HepG2 (cell line): ENCODE results near the gene EXOC6B. TPM values are rescaled to one million over a fixed set of nuclear protein-coding genes. Genes with fewer than 3 reads are reported as not detected.

Source experiments
- ARHGAP35 ChIP-seq: sonication (generic); formaldehyde crosslinking; IDR thresholded peaks from 2 replicates; pipeline ENCODE4 v1.9.0; 2022; ENCODE audit warnings: mild to moderate bottlenecking, inconsistent platforms, moderate library complexity, missing genetic modification reagents, borderline replicate concordance
- ATF6 ChIP-seq: sonication (generic); formaldehyde crosslinking; conservative IDR thresholded peaks from 2 replicates; pipeline ENCODE4 v1.4.0; 2020; ENCODE audit warnings: missing genetic modification reagents
- ATF7-NPFF ChIP-seq: sonication (generic); formaldehyde crosslinking; IDR thresholded peaks from 2 replicates; pipeline ENCODE4 v1.8.1; 2023; ENCODE audit warnings: mild to moderate bottlenecking, low read depth, missing genetic modification reagents, moderate library complexity
- CBX1 ChIP-seq: IDR thresholded peaks from one replicate; pipeline ENCODE4 v1.6.1; 2016; ENCODE audit warnings: antibody characterized with exemption, low read depth
- FOXC1 ChIP-seq: sonication (generic); formaldehyde crosslinking; IDR thresholded peaks from 2 replicates; pipeline ENCODE4 v1.8.0; 2022; ENCODE audit warnings: mild to moderate bottlenecking, missing genetic modification reagents, borderline replicate concordance
- GLI4 ChIP-seq: sonication (generic); formaldehyde crosslinking; IDR thresholded peaks from 2 replicates; pipeline ENCODE4 v1.5.1; 2020; ENCODE audit warnings: missing genetic modification reagents, mild to moderate bottlenecking, moderate library complexity, borderline replicate concordance
- KLF9 ChIP-seq: IDR thresholded peaks from 2 replicates; pipeline ENCODE4 v1.6.1; 2016; ENCODE audit warnings: low read depth
- MXD3 ChIP-seq: IDR thresholded peaks from 2 replicates; pipeline ENCODE4 v1.6.1; 2016; ENCODE audit warnings: mild to moderate bottlenecking, missing biosample characterization, missing genetic modification reagents
- PAXIP1 ChIP-seq: sonication (generic); formaldehyde crosslinking; conservative IDR thresholded peaks from 2 replicates; pipeline ENCODE4 v1.4.0; 2020; ENCODE audit warnings: mild to moderate bottlenecking, missing genetic modification reagents, moderate library complexity
- SRSF4 ChIP-seq: fragments of 200-400 bp; formaldehyde crosslinking; IDR thresholded peaks from one replicate; pipeline ENCODE4 v1.6.1; 2018; ENCODE audit warnings: mild to moderate bottlenecking, low read depth, low read length, moderate library complexity; ENCODE audit not compliant: poor library complexity, severe bottlenecking
- ZNF142 ChIP-seq: sonication (generic); formaldehyde crosslinking; IDR thresholded peaks from 2 replicates; pipeline ENCODE4 v1.4.0; 2020; ENCODE audit warnings: missing genetic modification reagents
- ZNF343 ChIP-seq: sonication (generic); formaldehyde crosslinking; IDR thresholded peaks from 2 replicates; pipeline ENCODE4 v1.4.0; 2020; ENCODE audit warnings: mild to moderate bottlenecking, missing genetic modification reagents
- ZNF639 ChIP-seq: conservative IDR thresholded peaks from 2 replicates; pipeline ENCODE4 v1.6.1; 2018; ENCODE audit warnings: missing genetic modification reagents
- ZNF724P ChIP-seq: sonication (generic); formaldehyde crosslinking; IDR thresholded peaks from 2 replicates; pipeline ENCODE4 v1.8.0; 2022; ENCODE audit warnings: missing genetic modification reagents, borderline replicate concordance
- polyA plus RNA-seq, 8 experiments: library from polyadenylated mRNA; depleted of rRNA in 3 of 8; stranded (reverse) in 7 of 8; unstranded in 1 of 8; fragments of >200 nt; fragmentation: Illumina TruSeq in 4 of 8; extraction: Trizol in 4 of 8; gene quantifications; 2 replicates each; pipeline versions ENCODE4 v1.2.1 to v1.2.3, GENCODE V29; 2011 to 2016; ENCODE audit warnings: low read depth in 4 of 8, missing spikeins in 1 of 8, mixed read lengths in 1 of 8; ENCODE audit not compliant: insufficient read depth in 1 of 8
- total RNA-seq, 5 experiments: library from RNA; depleted of rRNA; stranded (reverse); fragments of >200 nt; fragmentation: Illumina TruSeq; extraction: Trizol; gene quantifications; 2 replicates each; pipeline ENCODE4 v1.2.3, GENCODE V29; 2016; ENCODE audit warnings: low read depth in 1 of 5

EXOC6B gene
- total and polyA plus RNA-seq, 2 of the 13 experiments (the other 11 are each of a cell fraction or from before 2014, with no cell fraction given): 9.1 to 15.9 TPM

- TF ChIP-seq ZNF142 (CRISPR knock-in tag) (no peak), ATF7-NPFF (no peak), ARHGAP35 (no peak), ZNF639 (CRISPR knock-in tag) (no peak), CBX1 (no peak), ZNF343 (no peak), SRSF4 (no peak), GLI4 (no peak), ATF6 (no peak), KLF9 (CRISPR knock-in tag) (no peak), MXD3 (CRISPR knock-in tag) (no peak), FOXC1 (CRISPR knock-in tag) (no peak), ZNF724P (no peak), PAXIP1 (peak; percentile 42)
Observed at GRCh38 chr2:72548081-72548764, 277.6 kb downstream of the EXOC6B start (continued).
